GM19239 (cell line): Measurements from ENCODE around the gene RMI1.

Experiments used
- DNase-seq: peaks from one replicate; pipeline ENCODE4 v3.0.0; 2011; ENCODE audit warnings: low spot score; ENCODE audit not compliant: insufficient read length
- FAIRE-seq: peaks from 2 replicates; lab custom pipeline; 2011; peaks lifted over from hg19 to GRCh38; lab: Jason Lieb, UNC

Gene RMI1

DNA sequence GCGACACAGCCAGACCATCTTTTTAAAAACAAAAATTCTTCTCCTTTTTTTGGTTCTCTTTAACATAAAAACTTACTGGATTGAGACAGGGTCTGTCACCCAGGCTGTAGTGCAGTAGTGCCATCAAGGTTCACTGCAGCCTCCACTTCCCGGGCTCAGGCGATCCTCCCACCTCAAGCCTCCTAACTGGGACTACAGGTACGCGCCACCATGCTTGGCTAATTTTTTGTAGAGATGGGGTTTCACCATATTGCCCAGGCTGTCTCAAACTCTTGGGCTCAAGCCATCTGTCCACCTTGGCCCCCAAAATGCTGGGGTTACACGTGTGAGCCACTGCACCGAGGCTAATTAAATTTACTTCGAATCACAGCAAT, 14.4 kb upstream of the RMI1 start:
- no peak for FAIRE-seq
- no peak for DNase-seq

- DNase-seq, result no peak
- FAIRE-seq, result no peak
Measured at GRCh38 chr9:83967073-83967472, 13.5 kb upstream of the RMI1 start.

- DNase-seq, result no peak
- no peak for FAIRE-seq
Measured at GRCh38 chr9:83969602-83970001, 11.0 kb upstream of the RMI1 start.

DNA sequence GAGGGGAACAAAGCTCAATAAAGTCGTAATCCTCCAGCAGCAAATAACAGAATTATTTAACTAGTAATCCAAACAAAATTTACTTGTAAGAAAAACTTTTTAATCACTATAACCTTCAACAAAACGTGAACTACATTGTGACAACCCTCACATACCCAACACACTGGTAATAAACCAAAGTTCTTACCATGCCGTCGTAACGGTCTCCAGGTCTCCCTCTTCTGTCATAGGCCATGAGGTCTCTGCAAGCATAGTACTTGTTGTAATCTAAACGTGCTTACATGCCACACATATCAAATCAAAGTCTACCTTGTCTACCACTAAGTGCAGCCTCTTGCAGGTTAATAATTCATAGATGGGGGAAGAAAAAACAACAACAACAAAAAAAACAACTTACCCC, 9.1 kb upstream of the RMI1 start:
- FAIRE-seq, result no peak
- no peak for DNase-seq

- FAIRE-seq, result no peak
- DNase-seq, result no peak
Measured at GRCh38 chr9:83972286-83972685, 8.3 kb upstream of the RMI1 start.

GRCh38 chr9:83975300-83975699, 5.3 kb upstream of the RMI1 start:
- FAIRE-seq (no peak), DNase-seq (no peak)

DNA sequence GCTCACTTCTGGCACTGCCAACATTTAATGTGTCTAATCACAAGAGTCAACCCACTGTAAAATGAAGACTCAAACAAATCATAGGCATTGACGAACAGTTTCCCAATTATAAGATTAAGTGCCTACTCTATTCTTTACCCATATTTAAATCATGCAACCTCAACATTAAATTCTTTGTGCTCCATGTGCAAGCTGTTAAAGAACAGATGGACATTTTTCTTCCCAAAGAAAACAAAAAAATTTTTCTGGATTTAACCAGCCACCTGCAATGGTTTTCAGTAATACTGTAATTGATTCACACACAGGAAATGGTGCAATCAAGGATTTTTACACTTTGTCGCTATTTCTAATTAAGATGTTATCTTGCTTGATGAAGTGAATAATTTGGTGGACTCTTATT, 4.2 kb upstream of the RMI1 start:
- no peak for DNase-seq
- no peak for FAIRE-seq

GRCh38 chr9:83977196-83977595, 3.4 kb upstream of the RMI1 start:
- FAIRE-seq (no peak), DNase-seq (no peak)

DNA sequence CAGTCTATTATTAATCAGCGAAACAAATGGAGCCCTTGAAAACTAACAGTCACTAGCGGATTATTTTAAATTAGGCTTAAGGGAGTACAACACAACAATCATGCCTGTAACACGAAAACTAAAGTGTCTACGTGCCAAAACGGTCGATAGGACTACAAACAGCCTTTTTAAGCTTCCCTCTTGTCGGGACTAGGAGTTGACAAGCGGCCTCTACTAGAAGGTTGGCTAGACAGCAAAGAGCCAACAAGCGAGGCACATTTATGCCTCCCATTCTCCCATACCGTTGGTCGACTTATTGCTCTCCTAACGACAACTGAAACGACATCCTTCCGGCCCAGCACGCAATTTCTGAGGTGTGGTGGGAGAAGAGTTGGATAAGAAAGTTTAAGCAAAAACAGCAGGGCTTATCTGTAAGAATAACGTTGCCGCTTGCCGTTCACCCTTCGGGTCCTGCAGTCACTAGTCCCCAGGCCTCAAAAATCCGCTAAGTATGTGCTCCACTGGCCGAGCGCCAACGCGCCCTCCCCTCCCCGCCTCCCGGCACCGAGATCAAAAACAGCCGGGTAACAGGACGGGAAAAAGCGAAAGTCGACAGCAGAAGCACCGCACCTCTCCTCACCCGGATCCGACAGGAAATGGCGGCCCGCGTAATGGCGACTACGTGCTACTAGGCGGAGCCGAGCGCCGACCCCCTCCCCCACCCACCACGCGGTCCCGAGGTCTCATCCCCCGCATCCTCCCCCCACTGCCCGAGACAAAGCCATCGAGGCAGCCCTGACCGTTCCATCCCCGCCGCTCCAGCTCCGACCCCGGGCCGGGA, 1.4 kb upstream of the RMI1 start:
- FAIRE-seq (peak; percentile 85), DNase-seq (no peak)

DNA sequence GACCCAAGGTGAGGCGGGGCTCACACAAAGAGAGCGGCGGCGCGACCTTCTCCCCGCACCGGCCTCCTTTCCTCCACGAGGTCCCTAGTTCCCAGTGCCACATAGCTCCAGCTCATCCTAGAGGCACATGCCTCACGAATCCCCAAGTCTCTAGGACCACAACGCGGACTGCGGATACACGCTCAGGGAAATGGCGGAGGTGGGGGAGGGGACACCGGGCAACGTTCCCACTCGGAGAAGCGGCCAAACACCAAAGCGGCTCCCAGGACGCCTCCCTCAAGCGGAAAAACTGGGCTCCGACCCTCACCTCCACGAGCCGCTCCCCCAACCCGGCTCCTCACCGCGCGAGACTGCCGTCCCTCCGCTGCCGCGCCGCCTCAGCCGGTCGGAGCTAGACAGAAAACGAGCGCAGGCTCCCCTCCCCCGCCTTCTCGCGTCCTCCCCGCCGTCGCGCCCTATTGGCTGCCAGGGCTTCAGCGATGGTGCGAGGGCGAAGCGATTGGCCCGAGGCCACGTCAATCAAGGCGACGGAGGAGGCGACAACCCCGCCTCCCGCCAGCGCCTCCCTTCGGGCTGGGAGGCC, 702 bp upstream of the RMI1 start, which contains the start of gene HNRNPK:
HNRNPK (minus strand) TSS at position 404 of the 583 bp plus-strand sequence. CDS start 1,963 bp downstream, outside the sequence.
- DNase-seq (peak; percentile 76), FAIRE-seq (no peak)

GRCh38 chr9:83981126-83981871, 694 bp downstream of the RMI1 start:
- FAIRE-seq (peak; percentile 78), DNase-seq (no peak)

DNA sequence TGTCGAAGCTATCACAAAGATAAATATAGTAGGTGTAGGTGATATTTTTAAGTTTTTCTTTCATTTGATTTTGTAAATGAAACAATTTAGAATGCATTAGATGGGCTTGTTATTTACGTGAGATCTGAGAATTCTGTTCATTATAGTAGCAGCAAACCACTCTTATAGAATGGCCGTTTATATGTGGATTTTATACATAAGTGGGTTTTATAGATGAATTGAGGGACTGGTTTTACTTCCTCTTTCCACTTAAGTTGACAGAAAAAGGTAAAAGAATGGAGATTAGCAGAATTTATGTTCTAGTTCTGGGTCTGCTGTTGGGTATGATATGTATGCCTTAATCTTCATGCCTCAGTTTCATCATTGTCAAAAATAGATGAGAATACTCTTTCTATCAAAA, 5.6 kb downstream of the RMI1 start:
- FAIRE-seq (peak; percentile 28), DNase-seq (no peak)

- no peak for FAIRE-seq
- no peak for DNase-seq
Measured at GRCh38 chr9:83986765-83987401, 6.3 kb downstream of the RMI1 start.

DNA sequence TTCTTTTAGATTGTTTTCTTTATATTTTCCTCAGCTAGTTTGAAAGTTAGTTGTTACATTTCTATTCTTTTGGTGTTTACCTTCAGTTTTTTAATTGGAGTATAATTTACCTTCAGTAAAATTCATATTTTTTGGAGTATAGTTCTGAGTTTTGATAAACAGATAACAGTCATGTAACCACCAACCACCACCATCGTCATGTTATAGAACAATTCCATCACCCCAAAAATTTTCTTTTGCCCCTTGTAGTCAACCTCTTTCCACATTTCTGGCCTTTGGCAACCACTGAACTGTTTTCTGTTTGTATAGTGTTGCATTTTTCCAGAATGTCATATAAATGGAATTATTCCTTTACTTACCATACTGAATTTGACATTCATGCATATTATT, 6.8 kb downstream of the RMI1 start:
- no peak for FAIRE-seq
- DNase-seq, result no peak

- DNase-seq (no peak), FAIRE-seq (no peak)
Measured at GRCh38 chr9:83988411-83988810, 7.8 kb downstream of the RMI1 start.

- FAIRE-seq (no peak), DNase-seq (no peak)
Measured at GRCh38 chr9:83991355-83991754, 10.8 kb downstream of the RMI1 start.

DNA sequence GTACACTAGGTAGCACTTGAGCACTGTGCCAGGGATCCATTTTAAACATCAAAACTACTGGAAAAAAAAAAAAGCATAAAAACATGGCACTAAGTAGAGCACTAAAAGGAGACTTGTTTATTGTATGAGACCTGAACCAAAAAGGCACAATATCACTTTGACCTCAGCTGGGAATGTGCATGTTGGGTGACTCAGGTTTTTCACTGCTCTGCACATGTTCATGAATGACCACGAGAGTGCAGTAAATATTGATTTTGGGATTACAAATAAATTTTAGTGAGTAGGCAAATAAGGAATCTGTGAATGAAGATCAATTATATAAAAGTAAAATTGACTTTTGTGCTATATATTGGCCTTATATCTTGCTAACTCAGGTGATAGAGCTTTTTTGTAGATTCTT, 11.8 kb downstream of the RMI1 start:
- DNase-seq (no peak), FAIRE-seq (peak; percentile 4)

DNA sequence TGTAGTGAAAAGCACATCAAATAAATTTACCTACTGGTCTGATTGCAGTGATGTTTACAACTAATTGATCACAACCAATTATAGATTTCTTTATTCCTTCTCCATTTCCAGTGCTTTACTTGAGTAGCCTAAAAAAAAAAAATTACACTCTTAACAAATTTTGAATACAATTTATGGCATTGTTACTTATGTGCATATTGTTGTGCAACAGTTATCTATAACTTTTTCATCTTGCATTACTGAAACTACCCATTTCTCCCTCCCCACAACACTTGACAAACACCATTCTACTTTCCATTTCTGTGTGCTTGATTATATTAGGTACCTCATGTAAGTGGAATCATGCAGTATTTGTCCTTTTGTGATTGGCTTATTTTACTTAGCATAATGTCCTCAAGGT, 12.3 kb downstream of the RMI1 start:
- no peak for FAIRE-seq

GRCh38 chr9:83996126-83996525, 15.5 kb downstream of the RMI1 start:
- DNase-seq (no peak), FAIRE-seq (no peak)

More for the DNA sequence above, 12.3 kb downstream of the RMI1 start:
- no peak for DNase-seq

DNA sequence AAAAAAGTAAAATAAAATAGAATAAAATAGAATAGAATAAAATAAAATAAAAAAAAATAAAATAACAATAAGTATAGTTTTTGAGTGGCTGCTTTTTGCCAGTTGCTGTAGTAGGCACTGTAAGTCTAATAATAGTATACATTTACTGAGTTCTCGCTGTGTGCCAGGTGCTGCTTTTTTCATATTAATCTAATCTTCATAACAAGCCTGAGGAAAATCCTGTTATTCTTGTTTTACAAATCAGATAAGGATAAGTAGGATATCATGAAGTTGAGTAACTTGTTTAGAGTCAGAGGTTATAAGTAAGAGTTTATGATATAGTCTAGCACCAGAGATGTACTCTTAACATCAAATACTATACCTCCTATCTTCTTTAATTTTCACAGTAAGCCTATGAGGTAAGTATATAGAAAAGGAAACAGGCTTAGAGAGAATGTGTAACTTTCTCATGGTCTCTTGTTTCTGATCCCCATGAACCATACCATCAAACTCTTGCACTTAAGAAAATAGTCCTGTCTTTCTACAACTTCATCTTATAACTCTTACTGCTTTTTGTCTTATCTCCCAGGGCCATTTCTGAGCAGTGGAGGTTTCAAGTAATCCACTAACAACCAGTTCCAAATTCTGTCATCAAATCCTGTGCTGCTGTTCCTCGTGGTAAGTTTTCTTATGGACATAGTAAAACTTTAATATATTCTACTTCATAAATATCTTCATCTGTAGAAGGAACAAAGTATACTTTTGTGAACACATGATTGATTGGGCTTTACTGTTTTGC, 18.7 kb downstream of the RMI1 start:
- DNase-seq (no peak), FAIRE-seq (peak; percentile 74)
